B cell (primary cell): ENCODE data around the gene ISM1. TPM values are rescaled to one million over a fixed set of nuclear protein-coding genes. Genes with fewer than 3 reads are reported as not detected.

ENCODE experiments used
- ATAC-seq: fragments of 200-7000 bp; cut with Tn5 transposase; one replicate; pipeline ENCODE4 v1.10.0; 2021; ENCODE audit warnings: low read depth, mild to moderate bottlenecking, moderate number of reproducible peaks, moderate library complexity
- CTCF ChIA-PET: fragments of 350-600 bp; sonication (Branson Sonifier 250); formaldehyde crosslinking; loops from one replicate; lab custom pipeline; 2021; ENCODE audit warnings: antibody characterized with exemption, inconsistent platforms; lab: Charles Lee
- POLR2A ChIA-PET: fragments of 350-600 bp; sonication (Branson Sonifier 250); formaldehyde crosslinking; loops from one replicate; lab custom pipeline; 2021; ENCODE audit warnings: antibody characterized with exemption; lab: Charles Lee
- DNase-seq: peaks from one replicate; pipeline ENCODE4 v3.0.0; 2013
- H2AFZ ChIP-seq: 2 replicates; pipeline ENCODE4 v1.6.1; 2012; ENCODE audit warnings: mild to moderate bottlenecking, low read depth, low read length; ENCODE audit not compliant: insufficient read depth, poor library complexity, severe bottlenecking
- H3K27ac ChIP-seq, 2 donors: 1 replicate in 1 of 2; 2 replicates in 1 of 2; pipeline ENCODE4 v1.5.1; 2012 to 2013; ENCODE audit warnings: low read length in 2 of 2, mild to moderate bottlenecking in 2 of 2, moderate library complexity in 1 of 2
- H3K27me3 ChIP-seq, 4 experiments: fragments of 200-600 bp in 1 of 4; sonication (generic) in 1 of 4; replicated peaks in 1 of 4; 1 replicate in 2 of 4; 2 replicates in 2 of 4; pipeline versions ENCODE4 v1.6.1 to v1.7.0; 2013 to 2016; ENCODE audit warnings: low read length in 3 of 4, mild to moderate bottlenecking in 2 of 4, mixed read lengths in 1 of 4, moderate library complexity in 1 of 4; ENCODE audit not compliant: insufficient read depth in 4 of 4, control insufficient read depth in 3 of 4; ENCODE audit errors: control extremely low read depth in 1 of 4
- H3K36me3 ChIP-seq, 2 experiments: replicated peaks in 1 of 2; 1 replicate in 1 of 2; 2 replicates in 1 of 2; pipeline versions ENCODE4 v1.6.1 to v1.7.1; 2013; ENCODE audit warnings: low read length in 1 of 2; ENCODE audit not compliant: insufficient read depth in 2 of 2, control insufficient read depth in 1 of 2; ENCODE audit errors: control extremely low read depth in 1 of 2, extremely low read depth in 1 of 2
- H3K4me1 ChIP-seq, 2 donors: fragments of 200-600 bp in 1 of 2; sonication (generic) in 1 of 2; 1 replicate in 1 of 2; 2 replicates in 1 of 2; pipeline versions ENCODE4 v1.5.1 to v1.6.1; 2013 to 2017; ENCODE audit warnings: low read length in 2 of 2; ENCODE audit not compliant: control insufficient read depth in 2 of 2, insufficient read depth in 2 of 2
- H3K4me2 ChIP-seq: replicated peaks from 2 replicates; pipeline ENCODE3; 2012; ENCODE audit warnings: mild to moderate bottlenecking, low read depth, low read length; ENCODE audit not compliant: poor library complexity, severe bottlenecking
- H3K4me3 ChIP-seq, 5 experiments: fragments of 200-600 bp in 1 of 5; sonication (generic) in 1 of 5; 1 replicate in 3 of 5; 2 replicates in 2 of 5; pipeline versions ENCODE4 v1.5.1 to v1.7.0; 2011 to 2016; ENCODE audit warnings: low read length in 4 of 5, mild to moderate bottlenecking in 4 of 5, low read depth in 2 of 5, control low read depth in 1 of 5, moderate library complexity in 1 of 5; ENCODE audit not compliant: insufficient read depth in 1 of 5; ENCODE audit errors: control extremely low read depth in 1 of 5, extremely low read depth in 1 of 5
- H3K79me2 ChIP-seq: fragments of 200-600 bp; sonication (generic); one replicate; pipeline ENCODE4 v1.6.0; 2016; ENCODE audit warnings: low read length; ENCODE audit not compliant: control insufficient read depth, insufficient read depth
- H3K9ac ChIP-seq: fragments of 200-600 bp; sonication (generic); 2 replicates; pipeline ENCODE4 v1.6.1; 2017; ENCODE audit warnings: mild to moderate bottlenecking, low read length, moderate library complexity
- H3K9me3 ChIP-seq, 3 donors: one replicate each; pipeline versions ENCODE4 v1.6.1 to v1.7.1; 2013; ENCODE audit warnings: low read length in 2 of 3; ENCODE audit not compliant: control insufficient read depth in 2 of 3, insufficient read depth in 1 of 3; ENCODE audit errors: control extremely low read depth in 1 of 3
- H4K20me1 ChIP-seq: 2 replicates; pipeline ENCODE4 v1.6.0; 2012; ENCODE audit warnings: mild to moderate bottlenecking, low read length; ENCODE audit not compliant: insufficient read depth, control insufficient read depth, poor library complexity, severe bottlenecking
- H3K27ac Mint-ChIP-seq: one replicate; pipeline ENCODE4 v1.8.0; 2021; ENCODE audit warnings: mixed read lengths
- H3K27me3 Mint-ChIP-seq: one replicate; pipeline ENCODE4 v1.8.0; 2021; ENCODE audit warnings: mixed read lengths
- H3K4me1 Mint-ChIP-seq: one replicate; pipeline ENCODE4 v1.8.0; 2021; ENCODE audit warnings: mixed read lengths
- H3K4me3 Mint-ChIP-seq: one replicate; pipeline ENCODE4 v1.8.0; 2021; ENCODE audit warnings: mixed read lengths
- H3K9me3 Mint-ChIP-seq: one replicate; pipeline ENCODE4 v1.8.0; 2022; ENCODE audit warnings: mixed read lengths; ENCODE audit not compliant: insufficient read depth
- EZH2 ChIP-seq: IDR thresholded peaks from 2 replicates; pipeline ENCODE4 v1.6.1; 2012; ENCODE audit warnings: borderline replicate concordance, low read depth, mild to moderate bottlenecking, moderate library complexity, low read length; ENCODE audit not compliant: insufficient read depth, poor library complexity, severe bottlenecking
- WGBS: methylation state at CpG from one replicate; pipeline ENCODE4 v1.1.5; 2013; ENCODE audit warnings: missing lambda C conversion rate; ENCODE audit not compliant: insufficient coverage; 5-methylcytosine and 5-hydroxymethylcytosine counted together
- intact Hi-C: fragments of 100-400 bp; cut with micrococcal nuclease; formaldehyde crosslinking; loops from one replicate; pipeline ENCODE4 v1.10.0; 2022
- polyA plus RNA-seq: library from polyadenylated mRNA; depleted of rRNA; stranded (reverse); fragments of >200 nt; gene quantifications from 2 replicates; pipeline ENCODE4 v1.2.3, GENCODE V29; 2012
- total RNA-seq, 2 donors: library from RNA; stranded (reverse); fragments of 120-200 nt in 1 of 2; gene quantifications; 1 replicate in 1 of 2; 2 replicates in 1 of 2; pipeline versions ENCODE4 v1.2.3 to v1.2.4, GENCODE V29; 2013 to 2022
- TF ChIP-seq, protein P1 (sequence below): fragments of 200-600 bp; IDR thresholded peaks from one replicate; pipeline ENCODE4 v1.8.0; 2022; ENCODE audit warnings: antibody characterized with exemption, mild to moderate bottlenecking

ISM1 gene
- total and polyA plus RNA-seq, 2 donors (not counting 1 experiment from before 2014, with no cell fraction given): not detected

DNA sequence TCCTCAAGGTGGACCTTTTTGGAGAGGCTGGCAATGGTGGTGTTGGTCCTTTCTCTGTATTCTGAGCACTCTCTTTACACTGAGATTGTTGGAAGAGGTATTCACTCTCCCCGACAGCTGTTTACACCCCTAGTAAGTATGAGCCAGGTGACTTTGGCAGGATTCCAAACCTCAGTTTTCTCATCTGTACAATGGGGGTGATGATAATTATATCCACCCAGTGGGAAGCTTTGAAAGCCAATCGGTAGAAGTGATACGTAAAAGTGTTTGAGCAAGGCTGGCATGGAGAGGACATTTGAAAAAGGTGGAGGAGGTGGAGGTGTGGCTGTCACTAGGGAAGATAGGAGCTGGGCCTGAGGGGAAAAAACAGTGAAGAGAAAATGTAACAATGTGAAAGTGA is 35.5 kb downstream of the ISM1 start:
- Mint-ChIP-seq H3K4me3 (no peak overlapping the region), H3K27me3 (peaks cover 6% of the 10 kb centered on the region), H3K9me3 (no peaks in the 10 kb centered on the region), H3K27ac (no peak overlapping the region), H3K4me1 (no peaks in the 10 kb centered on the region)
- no peaks in the 10 kb centered on the region for H3K79me2 ChIP-seq
- H3K4me3 ChIP-seq: no peak overlapping the region
- H3K4me2 ChIP-seq: no peak overlapping the region
- H3K4me1 ChIP-seq: no peaks in the 10 kb centered on the region
- no peak overlapping the region for H3K27ac ChIP-seq
- no peak overlapping the region for H3K9ac ChIP-seq
- no peak overlapping the region for H2AFZ ChIP-seq
- POLR2A ChIA-PET: no interaction called here
- no peaks in the 10 kb centered on the region for H3K27me3 ChIP-seq
- intact Hi-C loops: no loop called here
- no peaks in the 10 kb centered on the region for H3K9me3 ChIP-seq
- DNase-seq: no peak
- no peak for TF ChIP-seq EZH2
- TF ChIP-seq, protein P1, sequence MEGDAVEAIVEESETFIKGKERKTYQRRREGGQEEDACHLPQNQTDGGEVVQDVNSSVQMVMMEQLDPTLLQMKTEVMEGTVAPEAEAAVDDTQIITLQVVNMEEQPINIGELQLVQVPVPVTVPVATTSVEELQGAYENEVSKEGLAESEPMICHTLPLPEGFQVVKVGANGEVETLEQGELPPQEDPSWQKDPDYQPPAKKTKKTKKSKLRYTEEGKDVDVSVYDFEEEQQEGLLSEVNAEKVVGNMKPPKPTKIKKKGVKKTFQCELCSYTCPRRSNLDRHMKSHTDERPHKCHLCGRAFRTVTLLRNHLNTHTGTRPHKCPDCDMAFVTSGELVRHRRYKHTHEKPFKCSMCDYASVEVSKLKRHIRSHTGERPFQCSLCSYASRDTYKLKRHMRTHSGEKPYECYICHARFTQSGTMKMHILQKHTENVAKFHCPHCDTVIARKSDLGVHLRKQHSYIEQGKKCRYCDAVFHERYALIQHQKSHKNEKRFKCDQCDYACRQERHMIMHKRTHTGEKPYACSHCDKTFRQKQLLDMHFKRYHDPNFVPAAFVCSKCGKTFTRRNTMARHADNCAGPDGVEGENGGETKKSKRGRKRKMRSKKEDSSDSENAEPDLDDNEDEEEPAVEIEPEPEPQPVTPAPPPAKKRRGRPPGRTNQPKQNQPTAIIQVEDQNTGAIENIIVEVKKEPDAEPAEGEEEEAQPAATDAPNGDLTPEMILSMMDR: no peak
- CTCF ChIA-PET: no interaction called here
- H3K36me3 ChIP-seq: no peaks in the 10 kb centered on the region
- no peak for ATAC-seq
- 100% methylated on average over 2 of the region's 3 CpGs for WGBS
- H4K20me1 ChIP-seq: no peaks in the 10 kb centered on the region

DNA sequence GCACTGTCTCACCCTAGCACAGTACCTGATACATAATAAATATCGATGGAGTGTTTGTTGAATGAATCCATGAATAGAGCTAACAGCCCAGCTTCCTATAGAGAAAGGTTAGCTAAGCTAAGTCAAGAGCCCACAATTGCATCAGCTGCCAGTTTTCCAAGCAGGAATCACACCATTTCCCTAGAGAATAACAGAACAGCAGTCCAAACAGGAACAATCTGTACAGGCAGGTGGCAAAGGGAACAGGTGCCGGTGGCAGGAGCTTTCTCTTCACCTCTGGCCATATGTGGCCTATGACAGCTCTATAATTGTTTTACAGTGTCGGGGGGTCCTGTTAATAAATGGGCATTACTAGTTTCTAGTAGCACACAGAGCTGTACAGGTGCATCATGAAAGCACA is 38.8 kb downstream of the ISM1 start:
- Histone ChIP-seq H2AFZ (no peak overlapping the region), H3K4me3 (no peak overlapping the region), H3K27ac (no peak overlapping the region), H3K27me3 (no peaks in the 10 kb centered on the region), H3K9ac (no peak overlapping the region), H3K9me3 (no peaks in the 10 kb centered on the region), H3K36me3 (no peaks in the 10 kb centered on the region), H3K4me1 (no peaks in the 10 kb centered on the region), H3K79me2 (no peaks in the 10 kb centered on the region), H4K20me1 (no peaks in the 10 kb centered on the region), H3K4me2 (no peak overlapping the region)
- DNase-seq (no peak), ATAC-seq (no peak)
- Mint-ChIP-seq H3K9me3 (no peaks in the 10 kb centered on the region), H3K27me3 (no peaks in the 10 kb centered on the region), H3K27ac (no peak overlapping the region), H3K4me3 (no peak overlapping the region), H3K4me1 (no peaks in the 10 kb centered on the region)
- TF ChIP-seq, protein P1: no peak
- TF ChIP-seq EZH2: no peak
- ChIA-PET POLR2A (no interaction called here), CTCF (interaction anchor here (0.7 kb wide), 1 partner anchor 620 kb away, joined by 4 read pairs; no protein-coding TSS in a partner anchor)
- intact Hi-C loops: no loop called here
- 95% methylated on average over 2 of the region's 3 CpGs for WGBS
